ENCODE measurements around the gene NTN3.

NTN3 gene

DNA sequence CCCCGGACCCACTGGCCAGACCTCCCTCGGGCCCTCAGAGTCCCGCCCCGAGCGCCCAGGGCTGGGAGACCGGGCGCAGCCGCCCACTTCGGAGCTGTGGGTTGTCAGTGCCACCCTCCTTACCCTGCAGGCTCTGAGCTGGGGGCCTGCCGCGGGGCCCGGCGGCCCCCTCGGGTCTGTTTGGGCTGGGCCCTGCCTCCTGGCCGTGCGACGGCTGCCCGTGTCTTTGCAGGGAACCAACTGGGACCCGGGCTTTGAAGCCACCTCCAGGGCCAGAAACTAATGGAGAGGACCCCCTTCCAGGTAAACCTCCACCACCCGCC lies 10.7 kb upstream of the NTN3 start:
- H3K36me3 Mint-ChIP-seq (ENCODE audit: low read depth), result peaks cover 18% of the 10 kb centered on the region
- H3K9me3 Mint-ChIP-seq, result no peaks in the 10 kb centered on the region
- peaks cover 16% of the 10 kb centered on the region for H3K4me1 Mint-ChIP-seq
- H3K4me3 Mint-ChIP-seq, result peak overlapping the region; percentile 88
- DNase-seq, result no peak
- H3K27ac Mint-ChIP-seq, result no peak overlapping the region
- no peaks in the 10 kb centered on the region for H3K27me3 Mint-ChIP-seq (ENCODE audit: low read depth, poor library complexity)
- TF ChIP-seq CTCF (IDR thresholded peaks at IDR 0.05), result no peak

- no peak for DNase-seq
- Mint-ChIP-seq H3K36me3 (ENCODE audit: low read depth) (peaks cover 18% of the 10 kb centered on the region), H3K4me1 (peaks cover 16% of the 10 kb centered on the region), H3K9me3 (no peaks in the 10 kb centered on the region), H3K4me3 (peak overlapping the region; percentile 78), H3K27me3 (ENCODE audit: low read depth, poor library complexity) (no peaks in the 10 kb centered on the region), H3K27ac (peak overlapping the region; percentile 51)
- no peak for TF ChIP-seq CTCF (IDR thresholded peaks at IDR 0.05)
These were observed 10.2 kb upstream of the NTN3 start for GRCh38 chr16:2460916-2461315.

- Mint-ChIP-seq H3K4me1 (peaks cover 16% of the 10 kb centered on the region), H3K27ac (no peak overlapping the region), H3K9me3 (no peaks in the 10 kb centered on the region), H3K27me3 (ENCODE audit: low read depth, poor library complexity) (no peaks in the 10 kb centered on the region), H3K36me3 (ENCODE audit: low read depth) (peaks cover 10% of the 10 kb centered on the region), H3K4me3 (peak overlapping the region; percentile 55)
- DNase-seq, result no peak
- TF ChIP-seq CTCF (IDR thresholded peaks at IDR 0.05), result no peak
These were observed 8.8 kb upstream of the NTN3 start for GRCh38 chr16:2462031-2462866.

- peaks cover 5% of the 10 kb centered on the region for H3K36me3 Mint-ChIP-seq (ENCODE audit: low read depth)
- no peaks in the 10 kb centered on the region for H3K27me3 Mint-ChIP-seq (ENCODE audit: low read depth, poor library complexity)
- H3K9me3 Mint-ChIP-seq, result no peaks in the 10 kb centered on the region
- no peak for DNase-seq
- no peak overlapping the region for H3K27ac Mint-ChIP-seq
- no peak overlapping the region for H3K4me3 Mint-ChIP-seq
- no peak for TF ChIP-seq CTCF (IDR thresholded peaks at IDR 0.05)
- H3K4me1 Mint-ChIP-seq, result peaks cover 15% of the 10 kb centered on the region
These were observed 6.8 kb upstream of the NTN3 start for GRCh38 chr16:2464333-2464732.

GRCh38 chr16:2465653-2466415 lies 5.3 kb upstream of the NTN3 start:
- Mint-ChIP-seq H3K9me3 (no peaks in the 10 kb centered on the region), H3K4me1 (peaks cover 24% of the 10 kb centered on the region), H3K4me3 (no peak overlapping the region), H3K36me3 (ENCODE audit: low read depth) (peaks cover 5% of the 10 kb centered on the region), H3K27me3 (ENCODE audit: low read depth, poor library complexity) (no peaks in the 10 kb centered on the region), H3K27ac (no peak overlapping the region)
- TF ChIP-seq CTCF (IDR thresholded peaks at IDR 0.05), result peak; percentile 22
- no peak for DNase-seq

Measured in nephron progenitor cell (in vitro differentiated cells).